Sigmoid colon (tissue), 4 donors: ENCODE data around the gene CNIH4.
"Not testable (repeated sequence)": the region's sequence is repeated elsewhere in the genome, so short reads cannot be mapped to it uniquely, and the experiment has no call there.

Experiments
- CTCF ChIP-seq, 4 experiments: fragments of 450-650 bp in 3 of 4; fragments of 200-600 bp in 1 of 4; IDR thresholded peaks; one replicate each; pipeline ENCODE4 v1.5.1; 2016 to 2019; ENCODE audit warnings: antibody characterized with exemption in 4 of 4, mild to moderate bottlenecking in 3 of 4, moderate library complexity in 2 of 4
- POLR2A ChIP-seq, 2 donors: fragments of 450-650 bp; IDR thresholded peaks; one replicate each; pipeline ENCODE4 v1.6.1; 2016; ENCODE audit warnings: antibody characterized with exemption in 2 of 2, mild to moderate bottlenecking in 2 of 2, moderate library complexity in 2 of 2
- POLR2AphosphoS5 ChIP-seq, 4 donors: sonication (generic); formaldehyde crosslinking; IDR thresholded peaks; one replicate each; pipeline ENCODE4 v1.6.1; 2017; ENCODE audit warnings: antibody characterized with exemption in 4 of 4

GRCh38 chr1:224428713-224429112 is 72.0 kb downstream of the CNIH4 start:
- TF ChIP-seq CTCF, POLR2A, POLR2AphosphoS5 (IDR thresholded peaks at IDR 0.05): not testable (repeated sequence)
